ENCODE measurements around the gene C10orf95.

GRCh38 chr10:102402512-102402896 lies 48.8 kb downstream of the C10orf95 start:
- no peak for TF ChIP-seq CTCF (IDR thresholded peaks at IDR 0.05)
- no peak for TF ChIP-seq POLR2A (IDR thresholded peaks at IDR 0.05)
- TF ChIP-seq POLR2AphosphoS5 (IDR thresholded peaks at IDR 0.05): no peak
